Loucy (cell line): ENCODE measurements around the gene KLHL3.

Source experiments
- H2AFZ ChIP-seq: fragments of 200-600 bp; sonication (generic); 2 replicates; pipeline ENCODE4 v1.6.0; 2016; ENCODE audit warnings: antibody characterized with exemption, mild to moderate bottlenecking, low read length, moderate library complexity
- H3F3A ChIP-seq: fragments of 200-600 bp; 2 replicates; pipeline ENCODE4 v1.6.0; 2016; ENCODE audit warnings: antibody characterized with exemption, low read depth, mild to moderate bottlenecking
- H3K27me3 ChIP-seq: fragments of 200-600 bp; sonication (generic); 2 replicates; pipeline ENCODE4 v1.6.1; 2014; ENCODE audit warnings: low read length, mild to moderate bottlenecking; ENCODE audit not compliant: insufficient read depth, poor library complexity, severe bottlenecking
- H3K36me3 ChIP-seq: fragments of 200-600 bp; sonication (generic); 2 replicates; pipeline ENCODE4 v1.6.1; 2016; ENCODE audit warnings: low read length; ENCODE audit not compliant: insufficient read depth
- H3K4me1 ChIP-seq: fragments of 200-600 bp; sonication (generic); 2 replicates; pipeline ENCODE4 v1.5.1; 2014; ENCODE audit warnings: low read length, mild to moderate bottlenecking; ENCODE audit not compliant: insufficient read depth, poor library complexity, severe bottlenecking
- H3K4me2 ChIP-seq: fragments of 200-600 bp; sonication (generic); 2 replicates; pipeline ENCODE4 v1.6.0; 2014; ENCODE audit warnings: antibody characterized with exemption, low read length, low read depth, mild to moderate bottlenecking; ENCODE audit not compliant: poor library complexity, severe bottlenecking
- H3K4me3 ChIP-seq: fragments of 200-600 bp; sonication (generic); 2 replicates; pipeline ENCODE4 v1.5.1; 2014; ENCODE audit warnings: low read length, mild to moderate bottlenecking, mixed read lengths; ENCODE audit not compliant: poor library complexity, severe bottlenecking
- H3K79me2 ChIP-seq: fragments of 200-600 bp; sonication (generic); 2 replicates; pipeline ENCODE4 v1.6.1; 2014; ENCODE audit warnings: low read length; ENCODE audit not compliant: insufficient read depth
- H3K9ac ChIP-seq: fragments of 200-600 bp; sonication (generic); 2 replicates; pipeline ENCODE4 v1.6.0; 2014; ENCODE audit warnings: mild to moderate bottlenecking, low read depth, low read length, moderate library complexity; ENCODE audit not compliant: poor library complexity, severe bottlenecking
- H3K9me2 ChIP-seq: fragments of 200-600 bp; sonication (generic); replicated peaks from 2 replicates; pipeline ENCODE4 v1.6.1; 2016; ENCODE audit warnings: low read depth, low read length, mixed read lengths
- H3K9me3 ChIP-seq: fragments of 200-600 bp; sonication (generic); 2 replicates; pipeline ENCODE4 v1.6.1; 2014; ENCODE audit warnings: mild to moderate bottlenecking, antibody characterized with exemption, low read length, low read depth; ENCODE audit not compliant: insufficient read depth
- H4K20me1 ChIP-seq: fragments of 200-600 bp; sonication (generic); 2 replicates; pipeline ENCODE4 v1.6.0; 2014; ENCODE audit warnings: antibody characterized with exemption, low read length, mild to moderate bottlenecking; ENCODE audit not compliant: insufficient read depth, poor library complexity, severe bottlenecking
- CTCF ChIP-seq: fragments of 200-600 bp; sonication (generic); conservative IDR thresholded peaks from 2 replicates; pipeline ENCODE4 v1.5.1; 2014; ENCODE audit warnings: mild to moderate bottlenecking, antibody characterized with exemption, low read length
- EZH2phosphoT487 ChIP-seq: fragments of 200-600 bp; IDR thresholded peaks from 2 replicates; pipeline ENCODE4 v1.6.1; 2018; ENCODE audit warnings: antibody characterized with exemption, mild to moderate bottlenecking, moderate library complexity, borderline replicate concordance

KLHL3 gene

GRCh38 chr5:137714494-137714893 lies 21.4 kb downstream of the KLHL3 start:
- Histone ChIP-seq H3K79me2 (no peaks in the 10 kb centered on the region), H4K20me1 (no peaks in the 10 kb centered on the region), H2AFZ (no peak overlapping the region), H3K9ac (no peak overlapping the region), H3K9me3 (peaks cover 4% of the 10 kb centered on the region; the same call in 1 of the 2 replicates), H3K27me3 (no peaks in the 10 kb centered on the region), H3K4me1 (peaks cover 3% of the 10 kb centered on the region), H3F3A (no peaks in the 10 kb centered on the region), H3K9me2 (no peaks in the 10 kb centered on the region), H3K4me2 (no peak overlapping the region), H3K36me3 (peaks cover 29% of the 10 kb centered on the region; the same call in 1 of the 2 replicates), H3K4me3 (no peak overlapping the region)
- TF ChIP-seq CTCF (no peak), EZH2phosphoT487 (no peak)

- Histone ChIP-seq H3K4me3 (no peak overlapping the region), H3K9me2 (no peaks in the 10 kb centered on the region), H3F3A (no peaks in the 10 kb centered on the region), H3K4me2 (no peak overlapping the region), H3K36me3 (peaks cover 42% of the 10 kb centered on the region; the same call in 1 of the 2 replicates), H3K4me1 (peaks cover 3% of the 10 kb centered on the region), H3K79me2 (no peaks in the 10 kb centered on the region), H3K27me3 (no peaks in the 10 kb centered on the region), H4K20me1 (no peaks in the 10 kb centered on the region), H3K9me3 (peaks cover 4% of the 10 kb centered on the region; the same call in 1 of the 2 replicates), H3K9ac (no peak overlapping the region), H2AFZ (no peak overlapping the region)
- TF ChIP-seq CTCF = no peak
- TF ChIP-seq EZH2phosphoT487 = no peak
Measured at GRCh38 chr5:137712139-137712667, 23.7 kb downstream of the KLHL3 start.

DNA sequence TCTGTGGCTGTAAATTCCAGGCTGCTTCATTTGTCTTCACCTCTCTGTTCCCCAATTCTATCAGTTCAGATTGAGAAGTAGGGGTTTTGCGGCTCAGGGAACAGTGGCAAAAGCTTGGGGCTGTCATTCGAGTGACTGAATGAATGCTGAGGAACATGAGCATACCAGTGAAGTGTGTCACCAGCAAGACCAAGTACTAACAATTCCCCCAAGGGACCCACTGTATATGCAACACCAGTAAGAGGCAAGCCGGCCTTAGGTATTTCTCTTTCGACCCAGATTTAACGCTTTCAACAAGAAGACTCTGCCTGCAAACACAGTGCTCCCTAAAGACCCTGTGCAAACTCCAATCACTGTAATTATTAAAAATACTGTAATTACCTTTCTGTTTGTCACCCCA lies 25.8 kb downstream of the KLHL3 start:
- peaks cover 40% of the 10 kb centered on the region; the same call in 1 of the 2 replicates for H3K36me3 ChIP-seq
- H3K9ac ChIP-seq = no peak overlapping the region
- H3K4me2 ChIP-seq = no peak overlapping the region
- H2AFZ ChIP-seq = no peak overlapping the region
- H3F3A ChIP-seq = no peaks in the 10 kb centered on the region
- H4K20me1 ChIP-seq = no peaks in the 10 kb centered on the region
- no peaks in the 10 kb centered on the region for H3K9me2 ChIP-seq
- TF ChIP-seq EZH2phosphoT487 (no peak), CTCF (no peak)
- H3K9me3 ChIP-seq = peaks cover 4% of the 10 kb centered on the region; the same call in 1 of the 2 replicates
- H3K27me3 ChIP-seq = no peaks in the 10 kb centered on the region
- no peaks in the 10 kb centered on the region for H3K79me2 ChIP-seq
- H3K4me3 ChIP-seq = no peak overlapping the region
- peaks cover 3% of the 10 kb centered on the region for H3K4me1 ChIP-seq
